Endodermal cell (in vitro differentiated cells): ENCODE data around the gene WSCD2. TPM values are rescaled to one million over a fixed set of nuclear protein-coding genes. Genes with fewer than 3 reads are reported as not detected.

ENCODE experiments used
- DNase-seq: peaks from one replicate; pipeline ENCODE4 v3.0.0-alpha.2; 2017
- H3K27ac ChIP-seq: 2 replicates; pipeline ENCODE4 v1.5.1; 2013; ENCODE audit warnings: mild to moderate bottlenecking, low read depth, low read length, moderate library complexity
- H3K27me3 ChIP-seq: 2 replicates; pipeline ENCODE4 v1.6.1; 2013; ENCODE audit warnings: mild to moderate bottlenecking, low read length, moderate library complexity; ENCODE audit not compliant: insufficient read depth, control insufficient read depth, poor library complexity, severe bottlenecking
- H3K36me3 ChIP-seq: 2 replicates; pipeline ENCODE4 v1.7.0; 2013; ENCODE audit warnings: mild to moderate bottlenecking, low read length, moderate library complexity; ENCODE audit not compliant: control insufficient read depth, insufficient read depth
- H3K4me1 ChIP-seq: one replicate; pipeline ENCODE4 v1.7.0; 2013; ENCODE audit warnings: low read length; ENCODE audit not compliant: control insufficient read depth, insufficient read depth
- H3K4me3 ChIP-seq: 2 replicates; pipeline ENCODE4 v1.5.1; 2013; ENCODE audit warnings: mild to moderate bottlenecking, low read length, moderate library complexity
- H3K9ac ChIP-seq: 2 replicates; pipeline ENCODE4 v1.6.1; 2013; ENCODE audit warnings: mild to moderate bottlenecking, low read length, moderate library complexity; ENCODE audit not compliant: poor library complexity, severe bottlenecking; ENCODE audit errors: extremely low read depth
- H3K9me3 ChIP-seq: 2 replicates; pipeline ENCODE4 v1.6.1; 2013; ENCODE audit warnings: mild to moderate bottlenecking, low read length, moderate library complexity; ENCODE audit not compliant: control insufficient read depth
- H3K27ac Mint-ChIP-seq: 2 replicates; pipeline ENCODE4 v1.8.0; 2020; ENCODE audit warnings: mixed read lengths
- H3K27me3 Mint-ChIP-seq: 2 replicates; pipeline ENCODE4 v1.8.0; 2021; ENCODE audit warnings: mild to moderate bottlenecking, mixed read lengths; ENCODE audit not compliant: insufficient read depth
- H3K36me3 Mint-ChIP-seq: 2 replicates; pipeline ENCODE4 v1.8.0; 2020; ENCODE audit warnings: low read depth, mixed read lengths
- H3K4me1 Mint-ChIP-seq: 2 replicates; pipeline ENCODE4 v1.8.0; 2020; ENCODE audit warnings: mixed read lengths
- H3K4me3 Mint-ChIP-seq: 2 replicates; pipeline ENCODE4 v1.8.0; 2020; ENCODE audit warnings: mild to moderate bottlenecking, moderate library complexity, mixed read lengths
- H3K9me3 Mint-ChIP-seq: 2 replicates; pipeline ENCODE4 v1.8.0; 2020; ENCODE audit warnings: mild to moderate bottlenecking, mixed read lengths
- WGBS, 2 experiments: methylation state at CpG; one replicate each; pipeline versions ENCODE4 v1.1.5 to v1.1.7; 2013; ENCODE audit warnings: missing lambda C conversion rate in 2 of 2, mixed read lengths in 1 of 2; ENCODE audit not compliant: insufficient coverage in 1 of 2, insufficient read length in 1 of 2; 5-methylcytosine and 5-hydroxymethylcytosine counted together
- total RNA-seq, 2 donors: library from RNA; stranded (reverse); fragmentation: NEBNext Ultra II Directional in 1 of 2; extraction: Animal tissue kit (Norgen Biotek cat#: 25700) in 1 of 2; gene quantifications; 2 replicates in 1 of 2; 3 replicates in 1 of 2; pipeline ENCODE4 v1.2.1, GENCODE V29; 2021
- TF ChIP-seq, protein P1 (sequence below): fragments of 200-600 bp; sonication (generic); conservative IDR thresholded peaks from 2 replicates; pipeline ENCODE4 v1.5.0; 2021; ENCODE audit warnings: antibody characterized with exemption, mild to moderate bottlenecking

Gene WSCD2
- total RNA-seq, 2 donors from 2014 or later: 0.80 to 1.3 TPM

DNA sequence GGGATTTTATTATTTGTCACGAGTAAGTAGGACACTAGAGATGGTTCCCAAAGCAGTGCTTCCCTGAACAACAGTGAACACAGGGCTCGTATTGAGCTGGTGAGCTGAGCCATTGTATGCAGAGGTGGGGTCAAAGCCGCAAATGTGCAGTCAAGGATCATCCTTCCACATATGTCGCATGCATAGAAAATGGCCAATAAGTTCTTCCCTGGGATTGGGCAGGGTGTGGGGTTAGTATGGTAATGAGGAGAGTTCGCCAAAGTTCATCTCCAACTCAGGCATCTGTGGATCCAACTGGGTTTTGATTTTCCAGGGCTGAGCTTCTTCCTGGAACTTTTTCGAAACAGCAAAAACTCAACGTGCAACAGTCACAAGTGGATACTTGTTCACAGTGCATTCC, 123.4 kb downstream of the WSCD2 start:
- H3K36me3 Mint-ChIP-seq: no peaks in the 10 kb centered on the region
- H3K27me3 ChIP-seq: no peaks in the 10 kb centered on the region
- 91 to 96% methylated on average over 4 to 7 of the region's 7 CpGs for WGBS, 2 experiments
- H3K27me3 Mint-ChIP-seq: peaks cover 3% of the 10 kb centered on the region
- H3K4me1 ChIP-seq: no peaks in the 10 kb centered on the region
- no peaks in the 10 kb centered on the region for H3K9me3 Mint-ChIP-seq
- H3K9me3 ChIP-seq: no peaks in the 10 kb centered on the region
- no peak overlapping the region for H3K9ac ChIP-seq
- H3K4me1 Mint-ChIP-seq: peaks cover 10% of the 10 kb centered on the region
- TF ChIP-seq, protein P1, sequence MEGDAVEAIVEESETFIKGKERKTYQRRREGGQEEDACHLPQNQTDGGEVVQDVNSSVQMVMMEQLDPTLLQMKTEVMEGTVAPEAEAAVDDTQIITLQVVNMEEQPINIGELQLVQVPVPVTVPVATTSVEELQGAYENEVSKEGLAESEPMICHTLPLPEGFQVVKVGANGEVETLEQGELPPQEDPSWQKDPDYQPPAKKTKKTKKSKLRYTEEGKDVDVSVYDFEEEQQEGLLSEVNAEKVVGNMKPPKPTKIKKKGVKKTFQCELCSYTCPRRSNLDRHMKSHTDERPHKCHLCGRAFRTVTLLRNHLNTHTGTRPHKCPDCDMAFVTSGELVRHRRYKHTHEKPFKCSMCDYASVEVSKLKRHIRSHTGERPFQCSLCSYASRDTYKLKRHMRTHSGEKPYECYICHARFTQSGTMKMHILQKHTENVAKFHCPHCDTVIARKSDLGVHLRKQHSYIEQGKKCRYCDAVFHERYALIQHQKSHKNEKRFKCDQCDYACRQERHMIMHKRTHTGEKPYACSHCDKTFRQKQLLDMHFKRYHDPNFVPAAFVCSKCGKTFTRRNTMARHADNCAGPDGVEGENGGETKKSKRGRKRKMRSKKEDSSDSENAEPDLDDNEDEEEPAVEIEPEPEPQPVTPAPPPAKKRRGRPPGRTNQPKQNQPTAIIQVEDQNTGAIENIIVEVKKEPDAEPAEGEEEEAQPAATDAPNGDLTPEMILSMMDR: no peak
- H3K4me3 ChIP-seq: no peak overlapping the region
- H3K27ac Mint-ChIP-seq: no peak overlapping the region
- no peak for DNase-seq
- H3K4me3 Mint-ChIP-seq: no peak overlapping the region
- no peaks in the 10 kb centered on the region for H3K36me3 ChIP-seq
- peak overlapping the region; percentile 88 for H3K27ac ChIP-seq

DNA sequence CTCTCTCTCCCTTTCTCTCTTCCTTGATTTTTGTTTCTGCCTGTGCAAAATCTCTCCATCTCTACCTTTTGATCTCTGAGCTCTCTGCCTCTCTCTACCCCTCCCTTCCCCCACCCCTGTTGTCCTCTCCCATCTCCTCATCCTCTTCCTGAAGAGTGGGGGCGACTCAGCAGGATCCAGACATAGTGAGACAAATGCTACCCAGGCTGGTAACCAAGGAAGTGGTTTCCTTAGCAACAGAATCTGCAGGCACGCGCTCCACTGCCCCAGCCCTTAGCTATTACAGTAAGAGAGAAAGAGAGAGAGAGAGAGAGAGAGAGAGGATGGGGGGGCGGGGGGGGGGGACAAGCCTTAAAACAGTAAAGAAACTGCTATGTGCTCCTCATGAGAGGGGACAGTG, 124.5 kb downstream of the WSCD2 start:
- no peaks in the 10 kb centered on the region for H3K4me1 ChIP-seq
- H3K9me3 Mint-ChIP-seq: peaks cover 2% of the 10 kb centered on the region
- peaks cover 3% of the 10 kb centered on the region for H3K27me3 Mint-ChIP-seq
- TF ChIP-seq, protein P1: no peak
- WGBS, 2 experiments: 41% methylated on average over 3 of the region's 4 CpGs; no CpG with 5 or more reads in 1 of the 2 experiments
- no peak overlapping the region for H3K9ac ChIP-seq
- peaks cover 10% of the 10 kb centered on the region for H3K4me1 Mint-ChIP-seq
- H3K4me3 Mint-ChIP-seq: no peak overlapping the region
- no peaks in the 10 kb centered on the region for H3K27me3 ChIP-seq
- H3K27ac Mint-ChIP-seq: no peak overlapping the region
- H3K27ac ChIP-seq: peak overlapping the region; percentile 88
- H3K36me3 Mint-ChIP-seq: no peaks in the 10 kb centered on the region
- no peak overlapping the region for H3K4me3 ChIP-seq
- H3K36me3 ChIP-seq: no peaks in the 10 kb centered on the region
- no peaks in the 10 kb centered on the region for H3K9me3 ChIP-seq
- DNase-seq: peak; percentile 73

DNA sequence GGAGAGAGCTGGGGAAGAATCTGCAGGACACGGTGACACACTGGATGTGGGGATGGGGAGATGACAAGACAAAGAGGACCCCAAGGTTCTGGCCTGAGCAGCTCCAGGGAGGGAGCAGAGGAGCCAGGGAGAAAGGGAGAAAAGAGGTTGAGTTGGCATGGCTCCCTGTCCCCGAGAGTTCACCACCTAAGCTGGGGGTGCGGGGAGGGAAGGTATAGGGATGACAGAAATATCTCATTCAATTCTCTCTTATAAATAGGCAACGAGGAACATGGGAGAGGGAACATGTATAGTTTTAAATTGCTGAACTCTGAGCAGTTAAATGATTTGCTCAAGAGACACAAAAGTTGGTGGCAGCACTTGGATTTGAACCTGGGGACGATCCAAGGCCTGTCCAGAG, 124.9 kb downstream of the WSCD2 start:
- no peaks in the 10 kb centered on the region for H3K36me3 ChIP-seq
- H3K9ac ChIP-seq: no peak overlapping the region
- peaks cover 3% of the 10 kb centered on the region for H3K27me3 Mint-ChIP-seq
- H3K4me1 ChIP-seq: no peaks in the 10 kb centered on the region
- H3K4me1 Mint-ChIP-seq: peaks cover 10% of the 10 kb centered on the region
- H3K4me3 Mint-ChIP-seq: no peak overlapping the region
- 67 to 80% methylated on average over 3 to 4 of the region's 5 CpGs for WGBS, 2 experiments
- no peak for DNase-seq
- H3K36me3 Mint-ChIP-seq: no peaks in the 10 kb centered on the region
- H3K27ac Mint-ChIP-seq: no peak overlapping the region
- no peaks in the 10 kb centered on the region for H3K27me3 ChIP-seq
- H3K4me3 ChIP-seq: no peak overlapping the region
- peaks cover 3% of the 10 kb centered on the region for H3K9me3 ChIP-seq
- TF ChIP-seq, protein P1: no peak
- H3K27ac ChIP-seq: peak overlapping the region; percentile 72
- H3K9me3 Mint-ChIP-seq: peaks cover 3% of the 10 kb centered on the region
